Neutrophil (primary cell): Measurements from ENCODE around the gene CRTC1.
"Not testable (repeated sequence)": the region's sequence is repeated elsewhere in the genome, so short reads cannot be mapped to it uniquely, and the experiment has no call there.

ENCODE experiments used
- H3K27ac ChIP-seq: fragments of 200-600 bp; sonication (generic); 2 replicates; pipeline ENCODE4 v1.5.1; 2016; ENCODE audit warnings: mild to moderate bottlenecking, moderate library complexity
- H3K27me3 ChIP-seq: fragments of 200-600 bp; sonication (generic); 2 replicates; pipeline ENCODE4 v1.6.0; 2016; ENCODE audit warnings: mild to moderate bottlenecking
- H3K36me3 ChIP-seq: fragments of 200-600 bp; sonication (generic); 2 replicates; pipeline ENCODE4 v1.5.1; 2017
- H3K4me1 ChIP-seq, 2 experiments: fragments of 200-600 bp in 1 of 2; sonication (generic) in 1 of 2; 1 replicate in 1 of 2; 2 replicates in 1 of 2; pipeline versions ENCODE4 v1.5.1 to v1.6.1; 2013 to 2016; ENCODE audit warnings: low read depth in 1 of 2, low read length in 1 of 2, mild to moderate bottlenecking in 1 of 2, moderate library complexity in 1 of 2; ENCODE audit not compliant: control insufficient read depth in 1 of 2, insufficient read depth in 1 of 2
- H3K4me3 ChIP-seq, 2 experiments: fragments of 200-600 bp in 1 of 2; sonication (generic) in 1 of 2; 1 replicate in 1 of 2; 2 replicates in 1 of 2; pipeline ENCODE4 v1.5.1; 2013 to 2016; ENCODE audit warnings: low read depth in 1 of 2, low read length in 1 of 2, mild to moderate bottlenecking in 1 of 2, moderate library complexity in 1 of 2
- H3K9me3 ChIP-seq: fragments of 200-600 bp; sonication (generic); 2 replicates; pipeline ENCODE4 v1.5.1; 2016
- TF ChIP-seq, protein P1 (sequence below): fragments of 200-600 bp; sonication (generic); IDR thresholded peaks from 2 replicates; pipeline ENCODE4 v1.5.1; 2016; ENCODE audit warnings: antibody characterized with exemption

The CRTC1 gene

DNA sequence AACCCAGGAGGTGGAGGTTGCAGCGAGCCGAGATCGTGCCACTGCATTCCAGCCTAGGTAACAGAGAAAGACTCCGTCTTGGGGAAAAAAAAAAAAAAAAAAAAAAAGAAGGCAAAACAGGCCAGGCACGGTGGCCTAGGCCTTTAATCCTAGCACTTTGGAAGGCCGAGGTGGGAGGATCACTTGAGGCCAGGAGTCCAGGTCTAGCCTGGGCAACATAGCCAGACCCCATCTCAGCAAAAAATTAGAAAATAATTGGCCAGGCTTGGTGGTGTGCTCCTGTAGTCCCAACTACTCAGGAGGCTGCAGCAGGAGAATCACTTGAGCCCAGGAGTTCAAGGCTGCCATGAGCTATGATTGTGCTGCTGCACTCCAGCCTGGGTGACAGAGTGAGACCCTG, 43.4 kb downstream of the CRTC1 start:
- Histone ChIP-seq H3K36me3 (no peaks in the 10 kb centered on the region), H3K4me3 (no peak overlapping the region), H3K4me1 (no peaks in the 10 kb centered on the region), H3K27me3 (no peaks in the 10 kb centered on the region), H3K27ac (no peak overlapping the region), H3K9me3 (no peaks in the 10 kb centered on the region)
- TF ChIP-seq, protein P1, sequence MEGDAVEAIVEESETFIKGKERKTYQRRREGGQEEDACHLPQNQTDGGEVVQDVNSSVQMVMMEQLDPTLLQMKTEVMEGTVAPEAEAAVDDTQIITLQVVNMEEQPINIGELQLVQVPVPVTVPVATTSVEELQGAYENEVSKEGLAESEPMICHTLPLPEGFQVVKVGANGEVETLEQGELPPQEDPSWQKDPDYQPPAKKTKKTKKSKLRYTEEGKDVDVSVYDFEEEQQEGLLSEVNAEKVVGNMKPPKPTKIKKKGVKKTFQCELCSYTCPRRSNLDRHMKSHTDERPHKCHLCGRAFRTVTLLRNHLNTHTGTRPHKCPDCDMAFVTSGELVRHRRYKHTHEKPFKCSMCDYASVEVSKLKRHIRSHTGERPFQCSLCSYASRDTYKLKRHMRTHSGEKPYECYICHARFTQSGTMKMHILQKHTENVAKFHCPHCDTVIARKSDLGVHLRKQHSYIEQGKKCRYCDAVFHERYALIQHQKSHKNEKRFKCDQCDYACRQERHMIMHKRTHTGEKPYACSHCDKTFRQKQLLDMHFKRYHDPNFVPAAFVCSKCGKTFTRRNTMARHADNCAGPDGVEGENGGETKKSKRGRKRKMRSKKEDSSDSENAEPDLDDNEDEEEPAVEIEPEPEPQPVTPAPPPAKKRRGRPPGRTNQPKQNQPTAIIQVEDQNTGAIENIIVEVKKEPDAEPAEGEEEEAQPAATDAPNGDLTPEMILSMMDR, result no peak

- not testable (repeated sequence) for H3K4me3 ChIP-seq, H3K27me3 ChIP-seq, H3K36me3 ChIP-seq, H3K4me1 ChIP-seq, H3K9me3 ChIP-seq, H3K27ac ChIP-seq
These were observed 44.1 kb downstream of the CRTC1 start for GRCh38 chr19:18727602-18728001.

- H3K4me3 ChIP-seq, result no peak overlapping the region
- H3K4me1 ChIP-seq, result no peaks in the 10 kb centered on the region
- TF ChIP-seq, protein P1, result no peak
- H3K36me3 ChIP-seq, result no peaks in the 10 kb centered on the region
- H3K27ac ChIP-seq, result no peak overlapping the region
- no peaks in the 10 kb centered on the region for H3K9me3 ChIP-seq
- no peaks in the 10 kb centered on the region for H3K27me3 ChIP-seq
These were observed 46.6 kb downstream of the CRTC1 start for GRCh38 chr19:18729933-18730530.

- Histone ChIP-seq H3K27ac (no peak overlapping the region), H3K4me3 (no peak overlapping the region), H3K27me3 (no peaks in the 10 kb centered on the region), H3K4me1 (no peaks in the 10 kb centered on the region), H3K36me3 (no peaks in the 10 kb centered on the region), H3K9me3 (no peaks in the 10 kb centered on the region)
- TF ChIP-seq, protein P1, result no peak
These were observed 47.5 kb downstream of the CRTC1 start for GRCh38 chr19:18730885-18731513.

- H3K9me3 ChIP-seq, result no peaks in the 10 kb centered on the region
- TF ChIP-seq, protein P1, result no peak
- no peak overlapping the region for H3K27ac ChIP-seq
- no peaks in the 10 kb centered on the region for H3K27me3 ChIP-seq
- no peak overlapping the region for H3K4me3 ChIP-seq
- no peaks in the 10 kb centered on the region for H3K4me1 ChIP-seq
- H3K36me3 ChIP-seq, result no peaks in the 10 kb centered on the region
These were observed 48.1 kb downstream of the CRTC1 start for GRCh38 chr19:18731562-18732008.

DNA sequence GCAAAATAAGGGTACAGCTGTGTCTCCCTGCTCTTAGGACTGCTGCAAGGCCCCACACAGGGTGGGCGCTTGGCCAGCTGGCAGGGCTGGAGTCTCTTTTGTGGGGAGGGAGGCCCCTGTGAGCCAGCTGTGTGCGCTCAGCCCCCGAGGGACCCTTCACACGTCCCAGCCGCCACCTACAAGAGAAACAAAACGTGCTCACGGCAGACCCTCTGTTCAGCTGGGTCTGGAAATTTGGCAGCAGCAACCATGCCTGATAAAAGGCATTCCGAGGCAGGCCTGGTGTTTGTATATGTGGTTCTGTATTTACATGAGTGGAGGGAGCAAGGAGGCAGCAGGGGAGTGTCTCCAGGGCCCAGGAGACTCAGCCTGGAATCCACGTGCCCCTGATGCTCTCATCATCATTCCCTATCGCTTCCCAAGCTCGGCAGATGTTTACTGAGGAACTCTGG, 49.7 kb downstream of the CRTC1 start:
- no peak overlapping the region for H3K4me3 ChIP-seq
- no peaks in the 10 kb centered on the region for H3K27me3 ChIP-seq
- H3K9me3 ChIP-seq, result no peaks in the 10 kb centered on the region
- H3K36me3 ChIP-seq, result no peaks in the 10 kb centered on the region
- TF ChIP-seq, protein P1, result no peak
- H3K27ac ChIP-seq, result no peak overlapping the region
- H3K4me1 ChIP-seq, result no peaks in the 10 kb centered on the region

DNA sequence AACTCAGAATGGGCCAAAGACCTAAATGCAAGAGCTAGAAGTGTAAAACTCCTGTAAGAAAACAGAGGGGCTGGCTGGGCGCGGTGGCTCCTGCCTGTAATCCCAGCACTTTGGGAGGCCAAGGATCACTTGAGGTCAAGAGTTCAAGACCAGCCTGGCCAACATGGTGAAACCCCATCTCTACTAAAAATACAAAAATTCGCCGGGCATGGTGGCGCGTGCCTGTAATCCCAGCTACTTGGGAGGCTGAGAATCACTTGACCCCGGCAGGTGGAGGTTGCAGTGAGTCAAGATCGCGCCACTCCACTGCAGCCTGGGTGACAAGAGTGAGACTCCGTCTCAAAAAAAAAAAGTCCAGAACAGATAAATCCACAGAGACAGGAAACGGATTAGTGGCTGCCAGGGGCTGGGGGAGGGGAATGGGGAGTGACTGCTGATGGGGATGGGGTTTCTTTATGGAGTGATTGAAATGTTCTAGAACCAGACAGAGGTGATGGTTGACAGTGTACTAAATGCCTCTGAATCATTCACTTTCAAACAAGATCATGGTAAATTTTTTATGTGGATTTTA, 50.4 kb downstream of the CRTC1 start:
- H3K27me3 ChIP-seq, H3K4me3 ChIP-seq, H3K9me3 ChIP-seq, H3K4me1 ChIP-seq, H3K27ac ChIP-seq, H3K36me3 ChIP-seq: not testable (repeated sequence)
